Measurements from ENCODE around the gene LZTR1. TPM values are rescaled to one million over a fixed set of nuclear protein-coding genes. Genes with fewer than 3 reads are reported as not detected.

LZTR1 gene
- total and polyA plus RNA-seq, 2 donors from 2014 or later = 24.3 to 66.4 TPM

DNA sequence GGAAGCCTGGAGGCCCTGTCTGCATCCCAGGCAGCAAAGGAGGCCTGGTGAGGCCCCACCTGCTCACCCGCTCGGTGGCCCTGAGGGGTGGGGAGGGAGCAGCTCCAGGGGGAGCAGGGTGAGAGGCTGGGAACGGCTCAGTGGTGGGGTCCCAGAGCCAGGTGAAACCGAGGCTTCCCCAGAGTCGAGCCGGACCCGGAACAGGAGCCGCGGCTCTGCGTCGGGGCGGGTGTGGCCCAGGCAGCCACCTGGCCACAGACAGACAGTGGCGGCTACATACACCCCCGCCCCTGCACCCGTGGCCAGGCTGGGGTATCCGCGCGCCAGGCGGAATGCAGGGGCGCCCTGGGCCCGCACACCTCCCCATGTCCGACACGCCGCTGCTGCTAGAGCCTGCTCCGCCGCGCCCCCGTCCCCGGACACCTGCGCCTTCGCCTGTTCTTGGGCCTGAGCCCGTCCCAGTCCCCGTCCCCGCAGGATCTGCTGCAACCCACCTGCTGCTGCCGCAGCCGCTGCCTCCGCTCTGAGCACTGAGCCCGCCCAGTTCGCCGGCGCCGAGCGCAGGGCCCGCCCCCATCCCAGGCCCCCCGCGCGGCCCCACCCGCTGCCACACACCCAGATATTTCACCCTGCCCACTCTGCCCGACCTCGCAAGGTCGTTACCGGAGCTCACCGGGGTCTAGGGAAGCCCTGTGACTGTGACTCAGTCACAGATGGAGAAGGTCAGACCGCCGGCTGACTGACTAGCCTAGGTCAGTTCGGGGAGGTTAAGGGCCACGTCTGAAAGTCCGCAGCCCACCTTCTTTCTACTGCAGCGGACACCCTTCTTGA lies 50.2 kb downstream of the LZTR1 start, which contains the start of gene SLC7A4:
Gene SLC7A4 (minus strand): TSS at position 525 of the 831 bp plus-strand sequence. CDS start 749 bp downstream, outside the sequence.
- Histone ChIP-seq H3K4me1 (ENCODE audit: control insufficient read depth in 2 of 3, insufficient read depth in 2 of 3, low read depth in 1 of 3, low read length in 3 of 3) (peaks cover 0 to 7% (median 0%) of the 10 kb centered on the region in 3 donors), H3K9me3 (ENCODE audit: control insufficient read depth in 2 of 3, insufficient read depth in 1 of 3, low read length in 3 of 3) (no peaks in the 10 kb centered on the region), H3K36me3 (ENCODE audit: control insufficient read depth in 2 of 3, insufficient read depth in 3 of 3, low read length in 3 of 3) (no peaks in the 10 kb centered on the region), H3K4me3 (ENCODE audit: low read length in 3 of 3) (no peak within 1 kb of the TSS), H3K9ac (ENCODE audit: low read length in 3 of 3) (no peak within 1 kb of the TSS), H3K27ac (ENCODE audit: low read depth in 2 of 2, low read length in 2 of 2) (no peak within 1 kb of the TSS), H3K27me3 (ENCODE audit: control insufficient read depth, insufficient read depth, low read length) (no peaks in the 10 kb centered on the region)
- no peak for FAIRE-seq
- intact Hi-C loops (cut with DNase I) = no loop called here
- TF ChIP-seq, protein P1, sequence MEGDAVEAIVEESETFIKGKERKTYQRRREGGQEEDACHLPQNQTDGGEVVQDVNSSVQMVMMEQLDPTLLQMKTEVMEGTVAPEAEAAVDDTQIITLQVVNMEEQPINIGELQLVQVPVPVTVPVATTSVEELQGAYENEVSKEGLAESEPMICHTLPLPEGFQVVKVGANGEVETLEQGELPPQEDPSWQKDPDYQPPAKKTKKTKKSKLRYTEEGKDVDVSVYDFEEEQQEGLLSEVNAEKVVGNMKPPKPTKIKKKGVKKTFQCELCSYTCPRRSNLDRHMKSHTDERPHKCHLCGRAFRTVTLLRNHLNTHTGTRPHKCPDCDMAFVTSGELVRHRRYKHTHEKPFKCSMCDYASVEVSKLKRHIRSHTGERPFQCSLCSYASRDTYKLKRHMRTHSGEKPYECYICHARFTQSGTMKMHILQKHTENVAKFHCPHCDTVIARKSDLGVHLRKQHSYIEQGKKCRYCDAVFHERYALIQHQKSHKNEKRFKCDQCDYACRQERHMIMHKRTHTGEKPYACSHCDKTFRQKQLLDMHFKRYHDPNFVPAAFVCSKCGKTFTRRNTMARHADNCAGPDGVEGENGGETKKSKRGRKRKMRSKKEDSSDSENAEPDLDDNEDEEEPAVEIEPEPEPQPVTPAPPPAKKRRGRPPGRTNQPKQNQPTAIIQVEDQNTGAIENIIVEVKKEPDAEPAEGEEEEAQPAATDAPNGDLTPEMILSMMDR (IDR thresholded peaks at IDR 0.05; ENCODE audit: borderline replicate concordance, extremely low read depth, insufficient read depth) = no peak
- peak in 2 of 5 donors; percentile 43 to 52 for DNase-seq

DNA sequence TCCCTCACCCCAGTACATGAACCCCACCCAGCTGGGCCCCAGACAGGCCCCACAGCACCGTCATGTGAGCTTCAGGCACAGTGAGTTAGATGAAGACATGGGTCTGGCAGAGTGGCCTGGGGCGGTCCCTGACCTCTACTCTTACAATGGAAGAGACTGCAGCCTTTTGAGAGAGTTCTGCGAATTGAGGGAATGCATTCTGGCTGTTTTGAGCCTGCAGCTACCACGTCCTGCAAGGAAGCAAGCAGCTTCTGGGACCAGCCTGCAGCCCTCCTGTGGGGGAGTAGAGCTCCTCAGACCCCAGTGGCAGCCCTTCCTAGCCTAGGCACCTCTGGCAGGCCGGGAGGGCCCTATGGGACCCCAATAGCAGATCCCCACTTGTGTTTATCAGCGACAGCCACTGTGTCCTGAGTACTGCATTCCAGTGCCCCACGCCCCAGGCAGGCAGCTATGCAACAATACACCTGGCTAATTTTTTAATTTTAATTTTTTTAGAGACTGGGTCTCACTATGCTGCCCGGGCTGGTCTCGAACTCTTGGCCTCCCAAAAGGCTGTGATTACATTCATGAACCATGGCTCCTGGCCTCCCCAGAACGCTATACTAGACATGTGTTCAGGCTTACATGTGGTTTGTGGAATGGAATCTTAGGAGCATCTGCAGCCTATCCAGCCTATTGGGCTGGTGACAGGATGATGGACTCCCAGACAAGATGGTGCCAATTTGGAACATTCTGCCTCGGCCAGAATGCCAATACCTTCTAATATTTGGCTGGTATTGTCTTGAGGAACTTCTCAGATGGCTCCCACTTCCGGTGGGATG lies 51.0 kb downstream of the LZTR1 start:
- no peaks in the 10 kb centered on the region for H3K9me3 ChIP-seq (ENCODE audit: control insufficient read depth in 2 of 3, insufficient read depth in 1 of 3, low read length in 3 of 3)
- TF ChIP-seq, protein P1 (IDR thresholded peaks at IDR 0.05; ENCODE audit: borderline replicate concordance, extremely low read depth, insufficient read depth) = no peak
- H3K27me3 ChIP-seq (ENCODE audit: control insufficient read depth, insufficient read depth, low read length) = no peaks in the 10 kb centered on the region
- intact Hi-C loops (cut with DNase I) = no loop called here
- H3K27ac ChIP-seq (ENCODE audit: low read depth in 2 of 2, low read length in 2 of 2) = no peak overlapping the region
- peaks cover 0 to 7% (median 0%) of the 10 kb centered on the region in 3 donors for H3K4me1 ChIP-seq (ENCODE audit: control insufficient read depth in 2 of 3, insufficient read depth in 2 of 3, low read depth in 1 of 3, low read length in 3 of 3)
- no peak for DNase-seq
- no peak for FAIRE-seq
- H3K36me3 ChIP-seq (ENCODE audit: control insufficient read depth in 2 of 3, insufficient read depth in 3 of 3, low read length in 3 of 3) = no peaks in the 10 kb centered on the region
- no peak overlapping the region for H3K9ac ChIP-seq (ENCODE audit: low read length in 3 of 3)
- no peak overlapping the region for H3K4me3 ChIP-seq (ENCODE audit: low read length in 3 of 3)

- no peak for FAIRE-seq
- DNase-seq = no peak
These were observed 51.8 kb downstream of the LZTR1 start for GRCh38 chr22:21033895-21034294.

More at GRCh38 chr22:21033895-21034294, 51.8 kb downstream of the LZTR1 start:
- Histone ChIP-seq H3K36me3 (ENCODE audit: control insufficient read depth in 2 of 3, insufficient read depth in 3 of 3, low read length in 3 of 3) (no peaks in the 10 kb centered on the region), H3K9me3 (ENCODE audit: control insufficient read depth in 2 of 3, insufficient read depth in 1 of 3, low read length in 3 of 3) (no peaks in the 10 kb centered on the region), H3K27ac (ENCODE audit: low read depth in 2 of 2, low read length in 2 of 2) (no peak overlapping the region), H3K27me3 (ENCODE audit: control insufficient read depth, insufficient read depth, low read length) (no peaks in the 10 kb centered on the region), H3K4me3 (ENCODE audit: low read length in 3 of 3) (no peak overlapping the region), H3K4me1 (ENCODE audit: control insufficient read depth in 2 of 3, insufficient read depth in 2 of 3, low read depth in 1 of 3, low read length in 3 of 3) (peaks cover 0 to 7% (median 0%) of the 10 kb centered on the region in 3 donors), H3K9ac (ENCODE audit: low read length in 3 of 3) (no peak overlapping the region)
- TF ChIP-seq, protein P1 (IDR thresholded peaks at IDR 0.05; ENCODE audit: borderline replicate concordance, extremely low read depth, insufficient read depth) = no peak
- intact Hi-C loops (cut with DNase I) = no loop called here

Measured in kidney (tissue), 14 donors.